Gastroesophageal sphincter (tissue), 3 donors: ENCODE measurements around the gene ZBTB24.

Experiments used
- CTCF ChIP-seq, 4 experiments: fragments of 200-600 bp in 2 of 4; fragments of 450-650 bp in 2 of 4; sonication (generic) in 1 of 4; IDR thresholded peaks; one replicate each; pipeline ENCODE4 v1.5.1; 2017 to 2019; ENCODE audit warnings: antibody characterized with exemption in 4 of 4, mild to moderate bottlenecking in 2 of 4, moderate library complexity in 2 of 4
- POLR2A ChIP-seq, 2 donors: fragments of 450-650 bp; IDR thresholded peaks; one replicate each; pipeline ENCODE4 v1.6.1; 2017; ENCODE audit warnings: antibody characterized with exemption in 2 of 2, mild to moderate bottlenecking in 2 of 2, moderate library complexity in 1 of 2
- POLR2AphosphoS5 ChIP-seq: sonication (generic); formaldehyde crosslinking; IDR thresholded peaks from one replicate; pipeline ENCODE4 v1.6.1; 2017; ENCODE audit warnings: antibody characterized with exemption

GRCh38 chr6:109453594-109454495 is 29.2 kb downstream of the ZBTB24 start:
- TF ChIP-seq CTCF (IDR thresholded peaks at IDR 0.05) = no peak
- no peak for TF ChIP-seq POLR2A (IDR thresholded peaks at IDR 0.05)
- no peak for TF ChIP-seq POLR2AphosphoS5
